CD4-positive, alpha-beta memory T cell (primary cell): ENCODE results near the gene BCKDK. TPM values are rescaled to one million over a fixed set of nuclear protein-coding genes. Genes with fewer than 3 reads are reported as not detected.
A peak's percentile ranks its signal among the peaks of the same experiment; 100 is the strongest.
"Not testable (repeated sequence)": the region's sequence is repeated elsewhere in the genome, so short reads cannot be mapped to it uniquely, and the experiment has no call there.

Source experiments
- CTCF ChIA-PET: fragments of 350-600 bp; sonication (Branson Sonifier 250); formaldehyde crosslinking; loops from one replicate; lab custom pipeline; 2021; ENCODE audit warnings: inconsistent platforms; ENCODE audit not compliant: partially characterized antibody; lab: Charles Lee
- POLR2A ChIA-PET: fragments of 350-600 bp; sonication (Branson Sonifier 250); formaldehyde crosslinking; loops from one replicate; lab custom pipeline; 2021; ENCODE audit not compliant: partially characterized antibody; lab: Charles Lee
- DNase-seq, 5 donors: peaks; one replicate each; pipeline versions ENCODE4 v3.0.0 to v3.0.0-alpha.2; 2020 to 2022; ENCODE audit warnings: mixed read lengths in 1 of 5
- H3K27ac ChIP-seq: one replicate; pipeline ENCODE4 v1.7.0; 2013; ENCODE audit warnings: low read depth, low read length
- H3K27me3 ChIP-seq: 2 replicates; pipeline ENCODE4 v1.7.0; 2013; ENCODE audit warnings: mild to moderate bottlenecking, low read length, moderate library complexity; ENCODE audit not compliant: insufficient read depth
- H3K36me3 ChIP-seq: 2 replicates; pipeline ENCODE4 v1.7.0; 2013; ENCODE audit warnings: mild to moderate bottlenecking, low read length, moderate library complexity; ENCODE audit not compliant: insufficient read depth
- H3K4me1 ChIP-seq: 2 replicates; pipeline ENCODE4 v1.7.0; 2013; ENCODE audit warnings: mild to moderate bottlenecking, low read length, moderate library complexity; ENCODE audit not compliant: insufficient read depth
- H3K4me3 ChIP-seq, 2 donors: one replicate each; pipeline ENCODE4 v1.7.0; 2013; ENCODE audit warnings: low read length in 2 of 2, mild to moderate bottlenecking in 1 of 2
- H3K9me3 ChIP-seq, 2 donors: one replicate each; pipeline ENCODE4 v1.7.0; 2013; ENCODE audit warnings: low read length in 2 of 2, control low read depth in 1 of 2; ENCODE audit not compliant: control insufficient read depth in 1 of 2
- H3K27ac Mint-ChIP-seq, 7 donors: one replicate each; pipeline ENCODE4 v1.8.0; 2020 to 2021; ENCODE audit warnings: mixed read lengths in 7 of 7, mild to moderate bottlenecking in 6 of 7, inconsistent platforms in 3 of 7, moderate library complexity in 3 of 7
- H3K27me3 Mint-ChIP-seq, 2 donors: one replicate each; pipeline ENCODE4 v1.8.0; 2020 to 2021; ENCODE audit warnings: mixed read lengths in 2 of 2
- H3K36me3 Mint-ChIP-seq, 2 donors: one replicate each; pipeline ENCODE4 v1.8.0; 2020 to 2021; ENCODE audit warnings: mixed read lengths in 2 of 2, inconsistent platforms in 1 of 2, mild to moderate bottlenecking in 1 of 2
- H3K4me1 Mint-ChIP-seq, 4 donors: one replicate each; pipeline ENCODE4 v1.8.0; 2020 to 2021; ENCODE audit warnings: mixed read lengths in 4 of 4, mild to moderate bottlenecking in 1 of 4
- H3K4me3 Mint-ChIP-seq, 8 donors: one replicate each; pipeline ENCODE4 v1.8.0; 2020 to 2021; ENCODE audit warnings: mixed read lengths in 8 of 8, mild to moderate bottlenecking in 7 of 8, moderate library complexity in 6 of 8, inconsistent platforms in 3 of 8
- H3K9me3 Mint-ChIP-seq, 8 donors: one replicate each; pipeline ENCODE4 v1.8.0; 2020 to 2021; ENCODE audit warnings: mixed read lengths in 8 of 8, mild to moderate bottlenecking in 5 of 8, inconsistent platforms in 3 of 8, moderate library complexity in 1 of 8
- intact Hi-C: fragments of 100-400 bp; cut with micrococcal nuclease; formaldehyde crosslinking; loops from one replicate; pipeline ENCODE4 v1.15.1; 2023
- polyA plus RNA-seq, 2 donors: library from polyadenylated mRNA; unstranded; fragments of 300-500 nt; fragmentation: Illumina TruSeq; gene quantifications; one replicate each; pipeline ENCODE4 v1.2.3, GENCODE V29; 2021
- total RNA-seq, 2 experiments: library from RNA; stranded (reverse); gene quantifications; one replicate each; pipeline ENCODE4 v1.2.3, GENCODE V29; 2021

The BCKDK gene
- total and polyA plus RNA-seq, 4 experiments from 2014 or later: 17.0 to 24.3 (median 21.7) TPM

GRCh38 chr16:31134091-31134571 is 25.9 kb downstream of the BCKDK start:
- H3K27ac Mint-ChIP-seq: peak overlapping the region in 1 of 7 donors; percentile 64
- POLR2A ChIA-PET: interaction anchor here (1.5 kb wide), 1 partner anchor 9 kb away, joined by 4 read pairs; no protein-coding TSS in a partner anchor
- intact Hi-C loops: no loop called here
- no peak overlapping the region for H3K27ac ChIP-seq
- H3K27me3 ChIP-seq: no peaks in the 10 kb centered on the region
- no peaks in the 10 kb centered on the region for H3K4me1 ChIP-seq
- H3K9me3 Mint-ChIP-seq: no peaks in the 10 kb centered on the region
- peaks cover 0 to 3% (median 0%) of the 10 kb centered on the region in 4 donors for H3K4me1 Mint-ChIP-seq
- no peaks in the 10 kb centered on the region for H3K27me3 Mint-ChIP-seq
- no peaks in the 10 kb centered on the region for H3K9me3 ChIP-seq
- H3K36me3 ChIP-seq: peaks cover 18% of the 10 kb centered on the region
- CTCF ChIA-PET: interaction anchor here (2.6 kb wide), 1 partner anchor 8 kb away, joined by 10 read pairs; no protein-coding TSS in a partner anchor
- peaks cover 4 to 23% of the 10 kb centered on the region in 2 donors for H3K36me3 Mint-ChIP-seq
- no peak overlapping the region for H3K4me3 ChIP-seq
- H3K4me3 Mint-ChIP-seq: no peak overlapping the region
- no peak for DNase-seq

- H3K4me1 ChIP-seq: no peaks in the 10 kb centered on the region
- H3K4me3 Mint-ChIP-seq: no peak overlapping the region
- no peaks in the 10 kb centered on the region for H3K9me3 Mint-ChIP-seq
- POLR2A ChIA-PET: interaction anchor here (1.5 kb wide), 1 partner anchor 8 kb away, joined by 4 read pairs; no protein-coding TSS in a partner anchor
- H3K4me1 Mint-ChIP-seq: peaks cover 0 to 3% (median 0%) of the 10 kb centered on the region in 4 donors
- no peaks in the 10 kb centered on the region for H3K9me3 ChIP-seq
- H3K27ac ChIP-seq: no peak overlapping the region
- no peak overlapping the region for H3K4me3 ChIP-seq
- CTCF ChIA-PET: interaction anchor here (0.8 to 2.6 kb wide), 3 partner anchors 8 to 733 kb away, joined by 3 to 10 read pairs (median 3); no protein-coding TSS in a partner anchor
- intact Hi-C loops: no loop called here
- H3K27me3 Mint-ChIP-seq: no peaks in the 10 kb centered on the region
- DNase-seq: no peak
- peaks cover 10% of the 10 kb centered on the region for H3K36me3 ChIP-seq
- H3K27me3 ChIP-seq: no peaks in the 10 kb centered on the region
- H3K36me3 Mint-ChIP-seq: peaks cover 4 to 19% of the 10 kb centered on the region in 2 donors
- no peak overlapping the region for H3K27ac Mint-ChIP-seq
Observed at GRCh38 chr16:31134625-31135534, 26.7 kb downstream of the BCKDK start.

- Histone ChIP-seq H3K4me1 (no peaks in the 10 kb centered on the region), H3K27me3 (no peaks in the 10 kb centered on the region), H3K9me3 (no peaks in the 10 kb centered on the region), H3K4me3 (no peak within 1 kb of the TSS), H3K36me3 (peaks cover 4% of the 10 kb centered on the region), H3K27ac (no peak within 1 kb of the TSS)
- CTCF ChIA-PET: interaction anchor here (1.4 kb wide), 1 partner anchor 733 kb away, joined by 3 read pairs; no protein-coding TSS in a partner anchor
- Mint-ChIP-seq H3K9me3 (no peaks in the 10 kb centered on the region), H3K36me3 (peaks cover 4 to 14% of the 10 kb centered on the region in 2 donors), H3K27me3 (no peaks in the 10 kb centered on the region), H3K27ac (peak within 1 kb of the TSS in 2 of 7 donors; percentile 64 to 88), H3K4me1 (peaks cover 0 to 4% (median 0%) of the 10 kb centered on the region in 4 donors), H3K4me3 (no peak within 1 kb of the TSS)
- intact Hi-C loops: no loop called here
- DNase-seq: no peak
- POLR2A ChIA-PET: interaction anchor here (0.6 to 1.0 kb wide), 3 partner anchors 18 to 138 kb away, joined by 3 to 5 read pairs (median 3); partner anchors contain the start of gene KAT8
Observed at GRCh38 chr16:31135535-31136286, 27.5 kb downstream of the BCKDK start, which contains the start of gene PRSS8. TSS of gene PRSS8 (minus strand) at chr16:31135727. CDS start at chr16:31135498, 229 bp downstream.

- DNase-seq: no peak
- H3K4me1 ChIP-seq: no peaks in the 10 kb centered on the region
- ChIA-PET POLR2A (interaction anchor here (0.6 to 1.0 kb wide), 3 partner anchors 18 to 139 kb away, joined by 3 to 5 read pairs (median 3); partner anchors contain the start of gene KAT8), CTCF (interaction anchor here (1.4 kb wide), 1 partner anchor 732 kb away, joined by 3 read pairs; no protein-coding TSS in a partner anchor)
- Mint-ChIP-seq H3K9me3 (no peaks in the 10 kb centered on the region), H3K4me3 (no peak overlapping the region), H3K4me1 (peaks cover 0 to 4% (median 0%) of the 10 kb centered on the region in 4 donors), H3K27ac (no peak overlapping the region), H3K36me3 (peaks cover 4 to 12% of the 10 kb centered on the region in 2 donors), H3K27me3 (no peaks in the 10 kb centered on the region)
- intact Hi-C loops: no loop called here
- H3K27me3 ChIP-seq: no peaks in the 10 kb centered on the region
- H3K4me3 ChIP-seq: no peak overlapping the region
- H3K27ac ChIP-seq: no peak overlapping the region
- no peaks in the 10 kb centered on the region for H3K36me3 ChIP-seq
- H3K9me3 ChIP-seq: no peaks in the 10 kb centered on the region
Observed at GRCh38 chr16:31136287-31136662, 28.1 kb downstream of the BCKDK start.

GRCh38 chr16:31136822-31137499 is 28.8 kb downstream of the BCKDK start:
- H3K27ac ChIP-seq, H3K9me3 Mint-ChIP-seq, H3K27me3 Mint-ChIP-seq, H3K27me3 ChIP-seq, intact Hi-C loops, H3K9me3 ChIP-seq, H3K27ac Mint-ChIP-seq, H3K36me3 Mint-ChIP-seq, H3K36me3 ChIP-seq, DNase-seq, H3K4me3 ChIP-seq, H3K4me1 Mint-ChIP-seq, H3K4me1 ChIP-seq, H3K4me3 Mint-ChIP-seq: not testable (repeated sequence)
- POLR2A ChIA-PET: interaction anchor here (1.0 kb wide), 1 partner anchor 140 kb away, joined by 3 read pairs; no protein-coding TSS in a partner anchor
- CTCF ChIA-PET: interaction anchor here (1.4 kb wide), 1 partner anchor 731 kb away, joined by 3 read pairs; no protein-coding TSS in a partner anchor
